Fibroblast of upper back skin (primary cell): ENCODE data around the gene MYO9B.

Experiments
- DNase-seq: peaks from one replicate; pipeline ENCODE4 v3.0.0-alpha.2; 2013

The MYO9B gene

DNA sequence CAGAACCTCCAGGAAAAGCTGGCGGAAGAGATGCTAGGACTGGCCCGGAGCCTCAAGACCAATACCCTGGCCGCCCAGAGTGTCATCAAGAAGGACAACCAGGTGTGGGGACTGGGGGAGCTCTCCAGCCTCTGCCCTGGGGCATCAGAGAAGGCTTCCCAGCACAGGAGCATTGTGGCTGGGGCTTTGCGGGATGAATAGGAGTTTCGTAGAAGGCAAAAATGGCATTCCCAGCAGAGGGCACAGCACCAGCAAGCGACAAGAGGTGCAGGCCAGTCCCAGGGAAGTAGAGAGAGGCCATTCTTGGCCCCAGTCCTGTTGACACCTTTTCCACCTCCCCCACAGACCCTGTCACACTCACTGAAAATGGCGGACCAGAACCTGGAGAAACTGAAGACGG, 143.7 kb downstream of the MYO9B start:
- DNase-seq = no peak

DNA sequence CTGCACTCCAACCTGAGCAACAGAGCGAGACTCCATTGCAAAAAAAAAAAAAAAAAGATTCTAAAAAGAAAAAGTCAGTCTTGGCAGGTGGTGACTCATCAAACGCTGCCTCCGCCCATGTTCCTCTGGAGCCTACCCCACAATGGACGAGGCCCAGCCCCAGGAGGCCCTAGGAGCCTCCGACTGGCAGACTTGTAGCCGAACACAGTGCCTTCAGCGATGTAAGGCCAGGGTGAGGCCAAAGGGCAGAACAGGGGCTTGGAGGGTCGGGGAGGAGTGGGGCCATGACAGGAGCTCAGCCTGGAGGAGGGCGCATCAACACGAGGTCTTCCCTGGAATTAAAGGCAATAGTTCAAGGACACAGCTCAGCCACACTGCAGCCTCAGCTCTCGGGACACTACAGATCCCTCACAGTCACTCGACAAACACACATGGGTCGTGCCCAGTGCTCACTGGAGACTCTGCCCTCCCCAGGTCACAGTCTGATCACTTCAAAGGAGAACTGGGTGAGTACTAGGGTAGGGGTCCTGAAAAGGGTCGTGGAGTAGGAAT, 144.7 kb downstream of the MYO9B start:
- DNase-seq = peak; percentile 67

DNA sequence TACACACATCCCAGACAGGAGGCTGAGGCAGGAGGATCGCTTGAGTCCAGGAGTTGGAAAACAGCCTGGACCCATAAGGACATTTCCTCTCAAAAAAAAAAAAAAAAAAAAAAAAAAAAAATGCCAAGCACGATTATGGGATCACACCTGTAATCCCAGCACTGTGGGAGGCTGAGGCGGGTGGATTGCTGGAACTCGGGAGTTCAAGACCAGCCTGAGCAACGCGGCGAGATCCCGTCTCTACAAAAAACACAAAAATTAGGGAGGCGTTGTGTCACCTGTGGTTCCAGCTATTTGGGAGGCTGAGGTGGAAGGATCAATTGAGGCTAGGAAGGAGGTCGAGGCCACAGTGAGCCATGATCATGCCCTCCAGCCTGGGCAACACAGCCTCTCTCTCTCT, 149.5 kb downstream of the MYO9B start:
- DNase-seq = no peak

DNA sequence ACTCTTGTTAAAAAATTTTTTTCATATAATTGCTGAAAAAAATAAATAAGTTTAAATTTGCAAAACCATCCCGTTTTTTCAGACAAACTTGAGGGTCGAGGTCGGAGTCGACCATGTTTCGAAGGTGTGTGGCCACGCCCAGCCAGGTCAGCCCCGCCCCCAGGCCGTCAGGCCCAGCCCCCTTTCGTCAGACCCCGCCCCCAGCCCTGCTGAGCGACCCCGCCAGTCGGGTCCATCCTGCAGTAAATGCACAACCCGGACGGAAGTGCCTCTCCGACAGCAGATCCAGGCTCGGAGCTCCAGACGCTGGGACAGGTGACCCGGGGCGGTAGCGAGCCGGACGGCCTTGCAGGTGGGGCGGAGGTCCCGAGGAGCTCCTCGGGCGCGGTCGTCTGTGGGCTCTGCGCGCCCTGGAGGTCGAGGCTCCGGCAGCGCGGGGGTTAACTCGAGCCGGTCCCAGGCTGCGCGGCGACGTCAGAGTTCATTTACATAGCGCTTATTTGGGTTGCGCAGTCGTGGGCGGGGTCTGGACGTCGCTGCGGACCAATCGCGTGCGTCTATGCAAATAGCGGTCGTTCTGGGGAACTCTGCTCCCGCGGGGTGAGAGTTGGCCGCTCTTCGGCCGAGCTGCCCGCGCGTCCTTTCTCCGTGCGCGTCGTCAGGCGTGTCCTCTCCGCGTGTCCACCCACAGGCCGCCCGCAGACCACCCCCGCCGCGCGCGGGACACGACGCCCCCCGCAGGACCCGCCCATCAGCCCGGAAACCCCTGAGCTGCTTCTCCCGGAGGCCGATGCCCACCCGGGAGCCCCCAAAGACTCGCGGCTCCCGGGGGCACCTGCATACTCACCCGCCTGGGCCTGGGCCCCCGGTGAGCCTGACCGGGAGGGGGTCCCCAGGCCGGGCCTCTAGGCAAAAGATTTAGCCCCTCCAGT, 150.7 kb downstream of the MYO9B start, which contains the start of gene OCEL1:
Gene OCEL1, plus strand, starts transcription at position 225 of the 932 bp plus-strand sequence. Its CDS starts 22 bp downstream, at position 247.
- peak; percentile 97 for DNase-seq

DNA sequence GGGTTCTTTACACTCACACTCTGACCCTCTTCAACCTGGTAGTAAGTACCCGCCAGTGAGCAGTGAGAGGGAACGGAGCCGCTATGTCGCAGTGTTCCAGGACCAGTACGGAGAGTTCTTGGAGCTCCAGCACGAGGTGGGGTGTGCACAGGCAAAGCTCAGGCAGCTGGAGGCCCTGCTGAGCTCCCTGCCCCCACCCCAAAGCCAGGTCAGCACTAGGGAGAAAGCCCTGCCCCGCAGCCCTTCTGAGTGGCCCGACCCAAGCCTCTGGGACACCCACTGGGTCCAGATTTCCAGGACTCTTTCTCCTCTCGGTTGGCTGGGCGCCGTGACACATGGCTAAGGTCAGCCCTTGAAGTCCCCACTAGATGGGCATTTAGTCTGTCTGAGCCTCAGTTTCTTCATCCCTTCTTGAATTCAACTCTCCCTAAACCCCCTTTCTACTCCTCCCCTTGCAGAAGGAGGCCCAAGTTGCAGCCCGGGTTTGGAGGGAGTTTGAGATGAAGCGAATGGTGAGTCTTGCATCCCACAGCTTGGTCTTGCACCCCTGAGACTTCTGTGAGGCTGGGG, 152.3 kb downstream of the MYO9B start:
- no peak for DNase-seq

DNA sequence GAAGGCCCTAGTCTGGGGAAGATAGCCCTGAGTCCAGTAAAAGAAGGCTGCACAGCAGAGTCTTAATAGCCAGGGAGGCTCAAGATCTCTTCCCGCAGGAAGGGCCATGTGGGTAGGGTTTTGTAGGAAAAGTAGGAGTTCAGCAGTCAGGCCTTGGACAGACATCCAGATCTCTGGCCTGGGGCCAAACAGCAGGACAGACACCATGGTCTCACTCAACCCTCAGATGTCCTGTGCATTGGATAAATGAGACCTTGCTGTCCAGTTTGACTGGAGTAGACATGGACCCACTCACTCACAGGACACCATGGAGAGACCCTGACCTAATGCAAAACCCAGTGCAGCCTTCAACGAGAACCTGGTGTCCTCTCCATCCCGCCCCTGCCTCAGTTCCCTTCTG, 154.3 kb downstream of the MYO9B start:
- no peak for DNase-seq

DNA sequence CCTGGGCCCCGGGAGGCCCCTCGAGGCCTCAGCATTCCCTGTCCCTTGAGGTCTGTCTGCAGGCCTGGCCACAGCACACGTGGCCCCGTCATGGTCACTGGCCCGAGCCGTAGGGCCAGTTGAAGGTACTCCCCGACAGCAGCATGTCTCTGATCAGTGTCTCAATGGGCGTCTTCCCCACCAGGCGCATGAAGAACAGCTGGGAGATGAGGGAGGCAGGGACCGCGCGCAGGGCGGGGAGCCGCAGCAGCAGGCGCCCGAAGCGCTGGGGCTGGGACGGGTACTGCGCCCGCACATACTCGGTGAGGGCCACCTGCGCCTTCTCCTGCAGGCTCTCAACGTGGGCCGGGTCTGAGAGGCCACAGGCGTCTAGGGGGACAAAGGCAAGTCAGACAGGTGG, 156.7 kb downstream of the MYO9B start:
- no peak for DNase-seq

DNA sequence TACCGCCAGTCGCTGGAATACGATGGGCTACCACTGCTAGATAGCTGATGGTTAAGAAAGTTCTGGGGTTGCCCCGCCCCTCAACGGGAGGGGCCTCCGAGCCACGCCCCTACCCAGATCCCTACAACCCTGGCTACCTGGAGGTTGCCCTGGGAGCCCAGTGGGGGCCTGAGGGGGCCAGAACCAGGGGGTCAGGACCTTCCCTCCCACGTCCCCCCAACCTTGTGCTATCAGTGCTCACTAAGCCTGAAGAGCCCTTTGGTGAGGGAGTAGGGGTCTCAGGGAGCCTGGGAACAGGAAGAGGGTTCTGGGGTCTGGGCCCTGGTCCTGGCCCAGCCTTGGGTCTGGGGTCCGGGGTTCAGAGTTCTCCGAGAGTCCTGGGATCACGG, 159.3 kb downstream of the MYO9B start:
- DNase-seq = peak; percentile 28

DNA sequence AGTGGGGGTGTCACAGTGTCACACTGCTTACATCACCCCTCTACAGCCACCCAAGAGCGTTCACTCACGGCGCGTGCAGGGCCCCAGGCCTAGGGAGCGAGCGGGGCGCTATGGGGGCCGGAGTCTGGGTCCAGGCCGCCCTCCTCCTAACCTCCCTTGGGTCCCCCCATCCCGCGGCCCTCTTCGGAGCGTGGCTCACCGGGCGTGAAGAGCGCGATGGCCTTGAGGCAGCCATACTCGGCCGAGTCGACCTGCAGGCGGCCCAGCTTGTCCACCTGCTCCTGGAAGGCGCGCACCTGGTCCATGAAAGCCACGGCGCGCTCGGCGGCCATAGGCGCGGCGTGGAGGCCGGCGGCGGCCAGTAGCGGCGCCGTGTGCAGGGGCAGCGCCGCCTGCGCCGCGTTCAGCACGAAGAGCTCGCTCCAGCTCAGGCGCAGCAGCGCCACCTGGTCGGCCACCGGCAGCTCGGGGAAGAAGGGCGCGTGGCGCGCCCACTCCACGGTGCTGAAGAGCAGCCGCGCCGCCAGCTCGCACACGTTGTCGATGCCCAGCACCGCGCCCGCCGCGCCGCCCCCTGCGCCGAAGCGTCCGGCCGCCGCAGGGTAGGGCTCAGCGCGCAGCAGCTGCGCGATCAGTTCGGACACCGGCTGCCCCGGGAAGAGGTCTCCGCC, 159.9 kb downstream of the MYO9B start:
- DNase-seq = peak; percentile 59

DNA sequence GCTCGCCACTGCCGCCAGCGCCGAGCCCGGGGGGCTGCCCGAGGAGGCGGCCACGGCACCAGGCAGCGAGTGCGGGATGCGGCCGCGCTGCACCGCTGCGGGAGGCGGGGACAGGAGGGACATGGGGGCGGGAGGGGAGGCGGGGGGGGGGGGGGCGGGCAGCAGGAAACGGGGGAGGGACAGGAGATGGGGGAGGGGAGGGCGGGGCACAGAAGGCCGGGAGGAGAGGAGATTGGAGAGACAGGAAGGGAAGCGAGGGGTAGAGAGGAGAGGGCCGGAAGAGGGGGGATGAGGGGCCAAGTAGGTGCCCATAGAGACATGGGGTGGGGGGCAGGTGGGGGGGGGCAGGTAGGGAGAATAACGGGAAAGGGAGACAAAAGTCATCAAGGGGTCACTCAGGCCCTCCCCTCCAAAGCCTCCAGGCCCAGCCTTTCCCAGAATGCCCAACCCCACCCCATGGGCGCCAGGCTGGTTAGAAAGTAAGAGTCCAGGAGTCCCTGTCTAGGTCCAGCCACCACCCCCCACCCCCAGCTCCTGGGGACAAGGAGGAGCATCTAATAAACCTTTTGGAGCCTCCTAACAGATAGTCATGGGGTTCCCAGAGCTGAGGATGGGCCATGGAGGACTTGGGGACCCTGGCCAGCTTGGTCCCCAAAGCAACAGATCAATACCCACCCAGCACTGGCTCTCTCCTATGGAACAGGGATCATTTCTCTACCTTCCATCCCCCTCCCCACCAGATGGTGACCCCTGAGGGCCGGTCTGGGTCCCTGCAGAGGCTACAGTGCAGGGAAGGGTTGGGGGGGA, 160.6 kb downstream of the MYO9B start:
- peak; percentile 47 for DNase-seq

DNA sequence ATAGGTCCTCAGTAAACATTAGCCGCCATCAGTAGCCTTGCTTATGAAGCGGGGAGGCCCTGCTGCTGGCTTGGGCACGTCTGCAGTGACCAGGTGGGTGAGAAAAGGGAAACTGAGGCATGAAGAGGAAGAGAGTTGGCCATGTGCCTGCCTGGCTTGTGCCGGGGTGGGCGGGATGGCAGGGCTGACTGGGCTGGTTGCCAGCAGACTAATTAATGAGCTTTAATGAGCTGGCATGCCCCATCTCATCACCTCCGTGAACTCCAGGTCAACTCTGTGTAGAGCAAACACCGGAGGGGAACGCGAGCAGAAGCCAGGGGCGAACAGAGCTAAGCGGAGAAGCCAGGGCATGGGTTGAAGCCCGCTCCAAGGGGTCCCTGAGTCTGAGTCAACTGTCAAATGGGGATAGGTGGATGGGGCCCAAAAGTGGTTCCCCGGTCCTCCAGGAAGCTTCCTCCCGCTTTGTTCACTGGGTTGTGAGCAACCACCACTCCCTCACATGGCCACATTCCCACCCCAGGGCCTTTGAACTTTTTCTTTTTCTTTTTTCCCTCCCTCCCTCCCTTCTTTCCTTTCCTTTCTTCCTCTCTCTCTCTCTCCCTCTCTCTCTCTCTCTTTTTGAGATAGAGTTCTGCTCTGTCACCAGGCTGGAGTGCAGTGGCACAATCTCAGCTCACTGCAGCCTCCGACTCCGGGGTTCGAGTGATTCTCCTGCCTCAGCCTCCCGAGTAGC, 161.4 kb downstream of the MYO9B start:
- no peak for DNase-seq

DNA sequence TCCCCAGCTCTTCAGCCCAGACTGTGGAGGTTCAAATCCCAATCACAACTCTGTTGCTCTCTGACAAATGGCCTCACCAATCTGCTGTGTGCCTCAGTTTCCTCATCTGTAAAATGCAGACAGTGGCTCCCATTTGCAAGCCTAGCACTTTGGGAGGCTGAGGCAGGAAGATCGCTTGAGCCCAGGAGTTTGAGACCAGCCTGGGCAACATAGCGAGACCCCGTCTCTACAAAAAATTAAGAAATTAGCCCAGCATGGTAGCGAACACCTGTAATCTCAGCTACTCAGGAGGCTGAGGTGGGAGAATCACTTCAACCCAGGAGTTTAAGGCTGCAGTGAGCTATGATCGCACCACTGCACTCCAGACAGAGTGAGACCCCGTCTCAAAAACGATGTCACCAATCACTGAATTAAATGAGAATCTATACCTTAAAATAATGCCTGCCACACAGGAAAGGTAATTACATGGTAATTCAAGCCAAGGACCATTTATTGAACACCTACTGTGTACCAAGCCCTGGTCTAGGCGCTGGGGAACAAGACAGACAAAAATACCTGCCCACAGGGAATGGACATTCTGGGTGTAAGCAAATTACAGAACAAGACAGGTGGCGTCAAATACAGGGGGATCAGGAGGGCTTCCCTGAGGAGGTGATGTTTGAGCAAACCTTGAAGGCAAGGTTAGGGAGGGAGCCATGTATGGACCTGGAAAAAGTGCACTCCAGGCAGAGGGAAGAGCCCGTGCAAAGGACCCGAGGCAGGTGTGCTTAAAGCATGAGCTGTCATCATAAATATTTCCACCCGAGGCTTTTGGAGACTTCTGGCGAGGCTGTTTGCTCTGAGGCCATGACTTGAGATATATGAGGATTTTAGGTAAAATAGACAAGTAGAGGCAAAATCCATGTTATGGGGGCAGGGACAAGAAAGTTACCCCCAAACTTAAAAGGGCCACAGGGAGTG, 162.4 kb downstream of the MYO9B start:
- DNase-seq = no peak

DNA sequence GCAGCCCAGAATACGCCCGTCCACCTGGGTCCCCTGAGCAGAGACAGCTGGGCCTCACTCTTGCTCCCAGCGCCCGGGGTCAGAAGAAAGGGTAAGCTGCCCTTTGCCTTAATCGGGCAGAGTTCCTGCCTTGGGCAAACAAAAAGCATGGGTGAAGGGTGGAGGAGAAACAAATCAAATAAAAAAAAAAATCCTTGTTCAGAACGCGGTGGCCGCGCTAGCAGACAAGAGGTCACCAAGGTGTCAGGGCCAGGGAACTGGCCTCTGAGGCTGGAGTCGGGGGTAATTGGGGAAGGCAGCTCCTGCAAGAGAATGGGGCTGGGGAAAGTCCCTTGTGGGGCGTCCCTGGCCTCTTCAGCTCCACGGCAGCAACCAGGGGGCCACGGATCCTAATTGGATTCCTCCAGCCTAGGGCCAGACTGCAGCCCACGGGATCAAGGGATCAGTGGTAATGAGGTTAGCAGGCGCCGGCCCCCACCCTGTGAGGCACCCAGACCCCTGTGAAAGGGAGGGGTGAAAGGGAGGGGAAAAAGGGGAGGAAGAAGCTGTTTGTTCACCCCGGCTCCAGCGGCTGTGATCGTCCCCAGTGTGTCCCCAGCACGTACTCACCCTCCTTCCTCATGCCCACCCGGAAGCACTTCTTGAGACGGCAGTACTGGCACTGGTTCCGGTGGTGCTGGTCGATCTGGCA, 164.6 kb downstream of the MYO9B start:
- DNase-seq = no peak

DNA sequence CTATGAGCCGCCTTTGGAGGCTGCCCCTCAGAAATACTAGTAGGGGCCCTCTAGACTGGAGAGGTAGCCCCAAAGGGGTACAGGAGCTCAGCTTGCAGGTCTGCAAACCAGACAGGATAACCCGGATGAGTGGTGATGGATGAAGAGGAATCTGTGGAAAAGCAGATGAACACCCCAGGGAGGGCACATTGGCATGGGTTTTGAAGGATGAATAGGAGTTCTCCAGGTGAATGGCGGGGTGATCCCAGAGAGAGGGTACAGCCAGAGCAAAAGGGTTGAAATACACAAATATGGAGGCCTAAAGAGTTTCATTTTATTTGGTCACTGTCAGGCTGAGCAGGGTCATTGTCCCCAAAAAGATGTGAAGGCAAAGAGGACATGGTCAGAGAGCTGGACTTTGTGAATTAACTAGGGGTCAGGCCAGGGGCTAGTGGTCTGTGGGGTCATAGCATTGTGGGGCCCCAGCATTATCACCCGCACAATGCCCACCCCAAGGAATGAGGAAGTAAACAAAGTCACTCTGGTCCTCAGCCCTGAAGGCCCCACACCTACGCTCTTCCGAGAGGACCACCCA, 165.3 kb downstream of the MYO9B start:
- DNase-seq = no peak

DNA sequence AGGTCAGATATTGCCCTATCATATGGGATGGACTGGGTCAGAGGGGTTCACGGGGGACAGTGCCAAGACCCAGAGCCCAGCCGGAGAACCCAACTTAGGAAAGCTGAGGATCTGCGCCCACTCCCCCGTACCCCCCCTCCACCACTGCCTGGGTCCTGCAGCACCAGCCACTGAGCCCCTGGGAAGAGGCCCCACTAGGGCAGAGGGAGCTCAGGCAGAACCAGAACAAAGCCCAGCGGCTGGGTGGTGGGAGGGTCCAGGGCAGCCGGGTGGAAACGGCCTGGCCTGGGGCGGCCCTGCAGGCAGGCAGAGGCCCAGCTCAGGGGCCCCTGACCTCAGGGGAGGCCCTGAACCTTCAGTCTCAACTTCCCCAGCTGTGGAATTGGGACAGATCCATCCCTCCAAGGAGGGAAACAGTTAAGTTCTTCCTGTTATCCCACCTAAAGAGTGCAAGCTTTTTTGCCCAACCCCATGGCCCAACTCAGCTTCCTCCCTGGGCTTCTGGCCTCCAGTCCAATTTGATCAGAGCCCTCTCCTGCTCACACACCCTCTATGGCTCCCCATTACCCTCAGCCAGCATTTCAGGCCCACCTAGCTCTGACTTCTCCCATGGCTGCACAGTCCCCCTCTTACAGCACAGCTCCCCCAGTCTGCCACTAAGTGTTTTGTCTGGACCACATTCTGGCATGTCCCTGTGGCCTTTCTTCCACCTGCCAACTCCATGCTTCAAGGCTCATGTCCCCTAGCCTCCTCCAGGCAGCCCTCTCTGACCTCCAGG, 167.0 kb downstream of the MYO9B start:
- no peak for DNase-seq

DNA sequence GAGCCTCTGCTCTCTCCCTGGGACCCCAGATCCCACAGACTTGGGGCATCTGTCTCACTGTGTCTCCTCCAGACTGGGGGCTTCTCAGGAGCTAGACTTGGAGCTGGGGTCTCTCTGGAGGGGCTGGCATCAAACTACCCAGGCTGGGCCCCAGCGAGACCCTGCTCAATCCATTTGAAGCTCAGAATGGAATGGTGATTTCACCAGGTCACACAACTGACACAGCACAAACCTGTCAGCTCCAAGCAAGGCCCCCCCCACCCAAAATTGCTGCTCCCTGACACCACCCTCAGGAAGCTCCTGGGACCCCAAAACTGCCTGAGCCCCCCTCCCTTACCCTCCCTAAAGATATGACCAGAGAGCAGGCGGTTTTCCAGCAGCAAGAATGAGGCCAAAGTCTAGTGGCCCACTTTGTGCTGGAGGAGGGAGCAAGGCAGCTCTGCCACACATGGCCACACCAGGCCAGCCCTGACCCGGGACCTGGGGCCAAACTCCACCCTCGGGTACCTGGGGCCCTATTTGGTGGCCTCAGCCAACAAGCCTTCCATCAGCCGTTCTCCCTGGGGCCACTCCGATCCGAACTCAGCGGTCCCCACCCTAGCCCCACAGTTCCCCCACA, 167.7 kb downstream of the MYO9B start:
- no peak for DNase-seq

DNA sequence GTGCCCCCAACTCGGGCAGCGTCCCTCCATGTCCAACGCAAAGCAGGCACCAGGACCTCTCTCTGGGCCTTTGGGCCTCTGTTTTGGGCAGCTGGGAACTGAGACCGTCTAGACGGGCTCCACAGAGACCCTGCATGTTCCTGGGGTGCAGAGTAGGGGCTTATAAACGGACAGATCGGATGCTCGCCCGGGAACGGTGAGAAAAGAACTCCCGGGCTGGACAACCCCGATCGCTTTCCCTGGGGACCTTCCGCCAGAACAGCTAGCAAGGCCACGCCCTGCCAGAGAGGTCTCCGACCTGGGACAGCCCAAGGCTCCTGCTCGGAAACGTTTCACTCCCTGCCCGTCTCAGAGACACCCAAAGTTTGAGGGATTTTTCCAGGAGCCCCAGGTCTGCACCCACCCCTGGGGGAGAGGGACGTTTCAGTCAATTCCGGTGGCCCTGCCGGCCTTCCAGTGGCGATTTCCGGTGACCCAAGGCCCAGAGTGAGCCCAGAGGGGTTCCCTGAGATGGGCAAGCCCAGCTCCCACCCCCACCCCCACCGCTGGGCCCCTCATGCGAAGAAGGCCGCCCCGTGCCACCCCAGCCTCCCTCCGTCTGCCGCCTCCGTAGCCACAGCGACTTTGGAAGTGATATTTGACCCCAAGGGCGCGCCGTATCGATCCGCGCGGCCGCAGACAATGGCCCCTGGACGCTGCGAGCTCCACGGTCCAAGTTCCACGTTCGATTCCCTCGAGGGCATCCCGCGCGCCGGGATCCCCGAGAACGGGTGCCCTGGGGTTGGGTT, 168.4 kb downstream of the MYO9B start:
- peak; percentile 28 for DNase-seq
